Measurements from ENCODE around the gene NME5. TPM values are rescaled to one million over a fixed set of nuclear protein-coding genes. Genes with fewer than 3 reads are reported as not detected.

Gene NME5
- total RNA-seq, 6 experiments from 2014 or later = 0.22 to 0.32 (median 0.29) TPM; not detected in 3

GRCh38 chr5:138177941-138178515 lies 38.8 kb upstream of the NME5 start:
- no peaks in the 10 kb centered on the region for H3K27me3 ChIP-seq
- intact Hi-C loops (cut with DNase I) = no loop called here
- peaks cover 0 to 12% (median 5%) of the 10 kb centered on the region in 4 donors for H3K4me1 ChIP-seq
- peak overlapping the region; percentile 84 to 89 (median 85) for H3K4me3 ChIP-seq
- ATAC-seq (peak; percentile 64 to 75 (median 70)), DNase-seq (peak; percentile 49 to 66 (median 64))
- H3K9me3 ChIP-seq = no peaks in the 10 kb centered on the region
- under 1% methylated on average over 15 of the region's 16 CpGs for WGBS (ENCODE audit: insufficient coverage, low coverage, low lambda C conversion rate, missing lambda C conversion rate)
- H3K36me3 ChIP-seq = peaks cover 0 to 30% (median 0%) of the 10 kb centered on the region in 4 donors
- TF ChIP-seq CTCF (IDR thresholded peaks at IDR 0.05) = no peak
- no peak for TF ChIP-seq POLR2A (IDR thresholded peaks at IDR 0.05)
- peak overlapping the region; percentile 74 to 87 (median 84) for H3K27ac ChIP-seq

- H3K4me1 ChIP-seq = no peaks in the 10 kb centered on the region
- H3K36me3 ChIP-seq = peaks cover 5 to 93% (median 46%) of the 10 kb centered on the region in 4 donors
- TF ChIP-seq POLR2A (IDR thresholded peaks at IDR 0.05) (no peak), CTCF (IDR thresholded peaks at IDR 0.05) (no peak)
- H3K9me3 ChIP-seq = no peaks in the 10 kb centered on the region
- no peak overlapping the region for H3K4me3 ChIP-seq
- no peak overlapping the region for H3K27ac ChIP-seq
- H3K27me3 ChIP-seq = no peaks in the 10 kb centered on the region
- intact Hi-C loops (cut with DNase I) = no loop called here
- DNase-seq (no peak), ATAC-seq (no peak)
Observed at GRCh38 chr5:138170299-138170698, 31.1 kb upstream of the NME5 start.

GRCh38 chr5:138169124-138169523 lies 29.9 kb upstream of the NME5 start:
- peaks cover 5 to 93% (median 57%) of the 10 kb centered on the region in 4 donors for H3K36me3 ChIP-seq
- no peaks in the 10 kb centered on the region for H3K4me1 ChIP-seq
- intact Hi-C loops (cut with DNase I) = no loop called here
- DNase-seq (no peak), ATAC-seq (no peak)
- no peaks in the 10 kb centered on the region for H3K27me3 ChIP-seq
- H3K9me3 ChIP-seq = no peaks in the 10 kb centered on the region
- TF ChIP-seq CTCF (IDR thresholded peaks at IDR 0.05) (no peak), POLR2A (IDR thresholded peaks at IDR 0.05) (no peak)
- no peak overlapping the region for H3K4me3 ChIP-seq
- H3K27ac ChIP-seq = no peak overlapping the region
- 96% methylated on average over 5 of the region's 5 CpGs for WGBS (ENCODE audit: insufficient coverage, low coverage, low lambda C conversion rate, missing lambda C conversion rate)

- Histone ChIP-seq H3K36me3 (peaks cover 12 to 99% (median 65%) of the 10 kb centered on the region in 4 donors), H3K4me1 (no peaks in the 10 kb centered on the region), H3K27ac (no peak overlapping the region), H3K4me3 (no peak overlapping the region), H3K27me3 (no peaks in the 10 kb centered on the region), H3K9me3 (no peaks in the 10 kb centered on the region)
- TF ChIP-seq CTCF (IDR thresholded peaks at IDR 0.05) (no peak), POLR2A (IDR thresholded peaks at IDR 0.05) (no peak)
- ATAC-seq = no peak
- intact Hi-C loops (cut with DNase I) = no loop called here
- DNase-seq = no peak
Observed at GRCh38 chr5:138163721-138164120, 24.5 kb upstream of the NME5 start.

GRCh38 chr5:138160706-138161105 lies 21.5 kb upstream of the NME5 start:
- 92% methylated on average over 4 of the region's 4 CpGs for WGBS (ENCODE audit: insufficient coverage, low coverage, low lambda C conversion rate, missing lambda C conversion rate)
- no peaks in the 10 kb centered on the region for H3K27me3 ChIP-seq
- H3K4me3 ChIP-seq = no peak overlapping the region
- H3K4me1 ChIP-seq = no peaks in the 10 kb centered on the region
- TF ChIP-seq POLR2A (IDR thresholded peaks at IDR 0.05) = no peak
- TF ChIP-seq CTCF (IDR thresholded peaks at IDR 0.05) = no peak
- DNase-seq (no peak), ATAC-seq (no peak)
- H3K9me3 ChIP-seq = no peaks in the 10 kb centered on the region
- no peak overlapping the region for H3K27ac ChIP-seq
- H3K36me3 ChIP-seq = peaks cover 8 to 88% (median 52%) of the 10 kb centered on the region in 4 donors
- intact Hi-C loops (cut with DNase I) = no loop called here
